Thoracic aorta (tissue), 2 donors: ENCODE data around the gene PPP1R12B. TPM values are rescaled to one million over a fixed set of nuclear protein-coding genes. Genes with fewer than 3 reads are reported as not detected.
"Not testable (repeated sequence)": the region's sequence is repeated elsewhere in the genome, so short reads cannot be mapped to it uniquely, and the experiment has no call there.

ENCODE experiments used
- ATAC-seq: fragments of 150-250 bp; one replicate; pipeline ENCODE4 v1.8.0; 2017; ENCODE audit warnings: low read depth; ENCODE audit not compliant: insufficient number of reproducible peaks, low FRiP score
- DNase-seq: peaks from one replicate; pipeline ENCODE4 v3.0.0-alpha.2; 2020; ENCODE audit warnings: low spot score
- H3K27ac ChIP-seq, 2 donors: fragments of 200-600 bp; sonication (generic); 1 replicate in 1 of 2; 2 replicates in 1 of 2; pipeline ENCODE4 v1.5.1; 2016; ENCODE audit warnings: mild to moderate bottlenecking in 2 of 2, moderate library complexity in 2 of 2
- H3K27me3 ChIP-seq: fragments of 200-600 bp; sonication (generic); replicated peaks from 2 replicates; pipeline ENCODE4 v1.6.0; 2016; ENCODE audit warnings: mild to moderate bottlenecking; ENCODE audit not compliant: insufficient read depth
- H3K36me3 ChIP-seq: fragments of 200-600 bp; sonication (generic); one replicate; pipeline ENCODE4 v1.5.1; 2016
- H3K4me1 ChIP-seq, 2 donors: fragments of 200-600 bp; sonication (generic); 1 replicate in 1 of 2; 2 replicates in 1 of 2; pipeline versions ENCODE4 v1.5.1 to v1.6.0; 2016; ENCODE audit warnings: low read depth in 2 of 2, mild to moderate bottlenecking in 1 of 2; ENCODE audit not compliant: control insufficient read depth in 1 of 2
- H3K4me3 ChIP-seq: fragments of 200-600 bp; sonication (generic); 2 replicates; pipeline ENCODE4 v1.5.1; 2016; ENCODE audit warnings: mild to moderate bottlenecking
- H3K9me3 ChIP-seq: fragments of 200-600 bp; sonication (generic); 2 replicates; pipeline ENCODE4 v1.5.1; 2016
- CTCF ChIP-seq: fragments of 200-600 bp; sonication (generic); IDR thresholded peaks from one replicate; pipeline ENCODE4 v1.5.1; 2019; ENCODE audit warnings: antibody characterized with exemption
- total RNA-seq, 2 donors: library from RNA; depleted of rRNA; stranded (reverse); fragments of >200 nt; gene quantifications; one replicate each; pipeline versions ENCODE4 v1.1.0 to v1.2.3, GENCODE V29; 2016

The PPP1R12B gene
- total RNA-seq, 2 donors from 2014 or later = 573 to 677 TPM

- not testable (repeated sequence) for ATAC-seq, H3K9me3 ChIP-seq, H3K36me3 ChIP-seq, H3K4me3 ChIP-seq, H3K27ac ChIP-seq, DNase-seq, H3K27me3 ChIP-seq, H3K4me1 ChIP-seq
Measured at GRCh38 chr1:202480640-202481039, 132.1 kb downstream of the PPP1R12B start.

GRCh38 chr1:202483362-202483761, 134.9 kb downstream of the PPP1R12B start:
- not testable (repeated sequence) for H3K9me3 ChIP-seq, H3K4me1 ChIP-seq

GRCh38 chr1:202484032-202484431, 135.5 kb downstream of the PPP1R12B start:
- not testable (repeated sequence) for H3K4me3 ChIP-seq, H3K27me3 ChIP-seq, H3K4me1 ChIP-seq, DNase-seq, H3K27ac ChIP-seq, H3K36me3 ChIP-seq, ATAC-seq, H3K9me3 ChIP-seq

More at GRCh38 chr1:202483362-202483761, 134.9 kb downstream of the PPP1R12B start:
- ATAC-seq, H3K4me3 ChIP-seq, DNase-seq, H3K27me3 ChIP-seq, H3K36me3 ChIP-seq, H3K27ac ChIP-seq: not testable (repeated sequence)

GRCh38 chr1:202484820-202485219, 136.3 kb downstream of the PPP1R12B start:
- ATAC-seq = not testable (repeated sequence)

GRCh38 chr1:202488178-202488649, 139.7 kb downstream of the PPP1R12B start:
- not testable (repeated sequence) for H3K9me3 ChIP-seq, H3K27me3 ChIP-seq, DNase-seq, H3K4me3 ChIP-seq, H3K27ac ChIP-seq, ATAC-seq, H3K4me1 ChIP-seq
- H3K36me3 ChIP-seq = peaks cover 12% of the 10 kb centered on the region

More at GRCh38 chr1:202484820-202485219, 136.3 kb downstream of the PPP1R12B start:
- H3K4me3 ChIP-seq, H3K36me3 ChIP-seq, H3K27ac ChIP-seq, H3K27me3 ChIP-seq, H3K4me1 ChIP-seq, H3K9me3 ChIP-seq, DNase-seq: not testable (repeated sequence)

- not testable (repeated sequence) for H3K27me3 ChIP-seq, H3K27ac ChIP-seq, H3K4me1 ChIP-seq, H3K4me3 ChIP-seq, ATAC-seq, H3K9me3 ChIP-seq, DNase-seq
- H3K36me3 ChIP-seq = peaks cover 12% of the 10 kb centered on the region
Measured at GRCh38 chr1:202489101-202489500, 140.6 kb downstream of the PPP1R12B start.

GRCh38 chr1:202493112-202493511, 144.6 kb downstream of the PPP1R12B start:
- not testable (repeated sequence) for H3K27ac ChIP-seq, H3K27me3 ChIP-seq, DNase-seq, H3K4me3 ChIP-seq, H3K4me1 ChIP-seq, H3K9me3 ChIP-seq, ATAC-seq
- H3K36me3 ChIP-seq = peaks cover 24% of the 10 kb centered on the region

- Histone ChIP-seq H3K27ac (no peak overlapping the region), H3K4me3 (no peak overlapping the region), H3K27me3 (no peaks in the 10 kb centered on the region), H3K4me1 (peaks cover 0 to 30% of the 10 kb centered on the region in 2 donors), H3K9me3 (no peaks in the 10 kb centered on the region), H3K36me3 (peaks cover 12% of the 10 kb centered on the region)
- no peak for TF ChIP-seq CTCF
- no peak for DNase-seq
- no peak for ATAC-seq
Measured at GRCh38 chr1:202498542-202498941, 150.0 kb downstream of the PPP1R12B start.

GRCh38 chr1:202499997-202500396, 151.5 kb downstream of the PPP1R12B start:
- not testable (repeated sequence) for H3K9me3 ChIP-seq, H3K27me3 ChIP-seq, H3K36me3 ChIP-seq, H3K27ac ChIP-seq, H3K4me3 ChIP-seq, ATAC-seq, DNase-seq
- H3K4me1 ChIP-seq = peaks cover 8 to 45% of the 10 kb centered on the region in 2 donors
